HL-60 (cell line): ENCODE measurements around the gene EXOC3L2.

Source experiments
- DNase-seq, 2 experiments: peaks; one replicate each; pipeline ENCODE4 v3.0.0-alpha.2; 2010 to 2020; ENCODE audit warnings: low read depth in 1 of 2, low spot score in 1 of 2
- H3K27ac ChIP-seq: fragments of 250-450 bp; sonication (Bioruptor Pico); replicated peaks from 2 replicates; pipeline ENCODE4 v1.5.1; 2020; ENCODE audit warnings: mild to moderate bottlenecking, moderate library complexity
- H3K27me3 ChIP-seq: fragments of 250-450 bp; sonication (Bioruptor Pico); 2 replicates; pipeline ENCODE4 v1.5.1; 2021; ENCODE audit warnings: mild to moderate bottlenecking, moderate library complexity; ENCODE audit not compliant: insufficient read depth, poor library complexity, severe bottlenecking
- H3K4me3 ChIP-seq: replicated peaks from 2 replicates; pipeline ENCODE4 v1.5.1; 2011; ENCODE audit warnings: mild to moderate bottlenecking, control low read depth, low read length; ENCODE audit not compliant: insufficient read depth
- GABPA ChIP-seq: IDR thresholded peaks from 2 replicates; pipeline ENCODE4 v1.6.1; 2012; ENCODE audit warnings: low read depth
- POLR2AphosphoS5 ChIP-seq: IDR thresholded peaks from 2 replicates; pipeline ENCODE4 v1.6.1; 2012; ENCODE audit warnings: low read depth
- SPI1 ChIP-seq: IDR thresholded peaks from 2 replicates; pipeline ENCODE4 v1.6.1; 2012; ENCODE audit warnings: low read depth, mild to moderate bottlenecking, borderline replicate concordance
- TF ChIP-seq, protein P1 (sequence below): IDR thresholded peaks from one replicate; pipeline ENCODE4 v1.5.1; 2011; ENCODE audit warnings: low read length, control low read depth, inconsistent platforms; ENCODE audit not compliant: insufficient read depth
- TF ChIP-seq, protein P2 (sequence below): IDR thresholded peaks from 2 replicates; pipeline ENCODE4 v1.6.1; 2012; ENCODE audit warnings: low read depth; ENCODE audit not compliant: insufficient replicate concordance

EXOC3L2 gene

DNA sequence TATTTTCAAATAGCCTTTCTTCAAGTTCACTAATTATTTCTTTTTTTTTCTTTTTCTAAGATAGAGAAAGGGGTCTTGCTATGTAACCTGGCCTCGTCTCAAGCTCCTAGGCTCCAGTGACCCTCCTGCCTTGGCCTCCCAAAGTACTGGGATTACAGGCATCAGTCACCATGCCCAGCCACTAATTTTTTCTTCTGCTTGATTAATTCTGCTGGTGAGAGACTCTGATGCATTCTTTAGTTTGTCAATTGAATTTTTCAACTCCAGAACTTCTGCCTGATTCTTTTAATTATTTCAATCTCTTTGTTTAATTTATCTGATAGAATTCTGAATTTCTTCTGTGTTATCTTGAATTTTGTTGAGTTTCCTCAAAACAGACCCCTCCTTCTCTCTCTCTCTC lies 55.2 kb downstream of the EXOC3L2 start:
- DNase-seq, result no peak
- H3K27ac ChIP-seq, result no peak overlapping the region
- no peaks in the 10 kb centered on the region for H3K27me3 ChIP-seq
- TF ChIP-seq, protein P1, sequence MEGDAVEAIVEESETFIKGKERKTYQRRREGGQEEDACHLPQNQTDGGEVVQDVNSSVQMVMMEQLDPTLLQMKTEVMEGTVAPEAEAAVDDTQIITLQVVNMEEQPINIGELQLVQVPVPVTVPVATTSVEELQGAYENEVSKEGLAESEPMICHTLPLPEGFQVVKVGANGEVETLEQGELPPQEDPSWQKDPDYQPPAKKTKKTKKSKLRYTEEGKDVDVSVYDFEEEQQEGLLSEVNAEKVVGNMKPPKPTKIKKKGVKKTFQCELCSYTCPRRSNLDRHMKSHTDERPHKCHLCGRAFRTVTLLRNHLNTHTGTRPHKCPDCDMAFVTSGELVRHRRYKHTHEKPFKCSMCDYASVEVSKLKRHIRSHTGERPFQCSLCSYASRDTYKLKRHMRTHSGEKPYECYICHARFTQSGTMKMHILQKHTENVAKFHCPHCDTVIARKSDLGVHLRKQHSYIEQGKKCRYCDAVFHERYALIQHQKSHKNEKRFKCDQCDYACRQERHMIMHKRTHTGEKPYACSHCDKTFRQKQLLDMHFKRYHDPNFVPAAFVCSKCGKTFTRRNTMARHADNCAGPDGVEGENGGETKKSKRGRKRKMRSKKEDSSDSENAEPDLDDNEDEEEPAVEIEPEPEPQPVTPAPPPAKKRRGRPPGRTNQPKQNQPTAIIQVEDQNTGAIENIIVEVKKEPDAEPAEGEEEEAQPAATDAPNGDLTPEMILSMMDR, result no peak
- no peak for TF ChIP-seq GABPA
- no peak for TF ChIP-seq POLR2AphosphoS5
- no peak overlapping the region for H3K4me3 ChIP-seq

GRCh38 chr19:45187421-45188100 lies 57.6 kb downstream of the EXOC3L2 start:
- TF ChIP-seq, protein P1, result peak; percentile 39
- TF ChIP-seq, protein P2, sequence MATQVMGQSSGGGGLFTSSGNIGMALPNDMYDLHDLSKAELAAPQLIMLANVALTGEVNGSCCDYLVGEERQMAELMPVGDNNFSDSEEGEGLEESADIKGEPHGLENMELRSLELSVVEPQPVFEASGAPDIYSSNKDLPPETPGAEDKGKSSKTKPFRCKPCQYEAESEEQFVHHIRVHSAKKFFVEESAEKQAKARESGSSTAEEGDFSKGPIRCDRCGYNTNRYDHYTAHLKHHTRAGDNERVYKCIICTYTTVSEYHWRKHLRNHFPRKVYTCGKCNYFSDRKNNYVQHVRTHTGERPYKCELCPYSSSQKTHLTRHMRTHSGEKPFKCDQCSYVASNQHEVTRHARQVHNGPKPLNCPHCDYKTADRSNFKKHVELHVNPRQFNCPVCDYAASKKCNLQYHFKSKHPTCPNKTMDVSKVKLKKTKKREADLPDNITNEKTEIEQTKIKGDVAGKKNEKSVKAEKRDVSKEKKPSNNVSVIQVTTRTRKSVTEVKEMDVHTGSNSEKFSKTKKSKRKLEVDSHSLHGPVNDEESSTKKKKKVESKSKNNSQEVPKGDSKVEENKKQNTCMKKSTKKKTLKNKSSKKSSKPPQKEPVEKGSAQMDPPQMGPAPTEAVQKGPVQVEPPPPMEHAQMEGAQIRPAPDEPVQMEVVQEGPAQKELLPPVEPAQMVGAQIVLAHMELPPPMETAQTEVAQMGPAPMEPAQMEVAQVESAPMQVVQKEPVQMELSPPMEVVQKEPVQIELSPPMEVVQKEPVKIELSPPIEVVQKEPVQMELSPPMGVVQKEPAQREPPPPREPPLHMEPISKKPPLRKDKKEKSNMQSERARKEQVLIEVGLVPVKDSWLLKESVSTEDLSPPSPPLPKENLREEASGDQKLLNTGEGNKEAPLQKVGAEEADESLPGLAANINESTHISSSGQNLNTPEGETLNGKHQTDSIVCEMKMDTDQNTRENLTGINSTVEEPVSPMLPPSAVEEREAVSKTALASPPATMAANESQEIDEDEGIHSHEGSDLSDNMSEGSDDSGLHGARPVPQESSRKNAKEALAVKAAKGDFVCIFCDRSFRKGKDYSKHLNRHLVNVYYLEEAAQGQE, result no peak
- Histone ChIP-seq H3K27me3 (no peaks in the 10 kb centered on the region), H3K27ac (no peak overlapping the region), H3K4me3 (no peak overlapping the region)
- peak in 1 of 2 experiments; percentile 32 for DNase-seq

GRCh38 chr19:45186509-45187334 lies 58.5 kb downstream of the EXOC3L2 start:
- TF ChIP-seq POLR2AphosphoS5 (no peak), GABPA (no peak), SPI1 (no peak)
- TF ChIP-seq, protein P1, result no peak
- TF ChIP-seq, protein P2, result no peak
- no peak for DNase-seq
- Histone ChIP-seq H3K4me3 (no peak overlapping the region), H3K27me3 (no peaks in the 10 kb centered on the region), H3K27ac (no peak overlapping the region)
